Heart right ventricle (tissue), 16 donors: ENCODE measurements around the gene C2. TPM values are rescaled to one million over a fixed set of nuclear protein-coding genes. Genes with fewer than 3 reads are reported as not detected.

Experiments used
- ATAC-seq, 8 donors: fragments of 200-7000 bp; cut with Tn5 transposase; one replicate each; pipeline ENCODE4 v1.9.1; 2020; ENCODE audit warnings: mild to moderate bottlenecking in 8 of 8, moderate library complexity in 8 of 8, moderate number of reproducible peaks in 1 of 8
- DNase-seq, 2 donors: peaks; one replicate each; pipeline ENCODE4 v3.0.0-alpha.2; 2020
- H3K27ac ChIP-seq, 10 donors: fragments of 200-600 bp; sonication (generic) in 2 of 10; one replicate each; pipeline versions ENCODE4 v1.5.0 to v1.8.0; 2020 to 2022; ENCODE audit warnings: mild to moderate bottlenecking in 3 of 10
- H3K27me3 ChIP-seq, 7 donors: fragments of 200-600 bp; one replicate each; pipeline ENCODE4 v1.8.0; 2021 to 2022; ENCODE audit warnings: mild to moderate bottlenecking in 2 of 7
- H3K36me3 ChIP-seq, 9 donors: fragments of 200-600 bp; sonication (generic) in 1 of 9; one replicate each; pipeline versions ENCODE4 v1.5.0 to v1.8.0; 2020 to 2022; ENCODE audit warnings: mild to moderate bottlenecking in 2 of 9
- H3K4me1 ChIP-seq, 9 donors: fragments of 200-600 bp; sonication (generic) in 1 of 9; one replicate each; pipeline versions ENCODE4 v1.5.0 to v1.8.0; 2020 to 2022; ENCODE audit warnings: mild to moderate bottlenecking in 4 of 9
- H3K4me3 ChIP-seq, 10 donors: fragments of 200-600 bp; sonication (generic) in 2 of 10; one replicate each; pipeline versions ENCODE4 v1.5.0 to v1.8.0; 2020 to 2022; ENCODE audit warnings: mild to moderate bottlenecking in 7 of 10, moderate library complexity in 2 of 10
- H3K9me3 ChIP-seq, 11 donors: fragments of 200-600 bp in 10 of 11; sonication (generic) in 2 of 11; one replicate each; pipeline versions ENCODE4 v1.5.0 to v1.8.0; 2013 to 2022; ENCODE audit warnings: mild to moderate bottlenecking in 2 of 11, control low read depth in 1 of 11, moderate library complexity in 1 of 11
- WGBS, 2 donors: extraction: QIAGEN DNeasy Blood & Tissue Kit; methylation state at CpG; one replicate each; pipeline ENCODE4 v1.1.7; 2013; ENCODE audit warnings: inconsistent platforms in 1 of 2; 5-methylcytosine and 5-hydroxymethylcytosine counted together
- intact Hi-C, 10 donors: fragments of 100-400 bp; cut with DNase I; formaldehyde crosslinking; loops; one replicate each; pipeline versions ENCODE4 v1.11.1 to v1.14.2; 2022
- polyA plus RNA-seq, 2 donors: library from polyadenylated mRNA; stranded (reverse); fragments of 200-250 nt; gene quantifications; one replicate each; pipeline ENCODE4 v1.2.3, GENCODE V29; 2013
- total RNA-seq, 10 donors: library from RNA; stranded (reverse); fragmentation: NEBNext Ultra II Directional in 3 of 10; extraction: Animal tissue kit (Norgen Biotek cat#: 25700) in 3 of 10; gene quantifications; one replicate each; pipeline versions ENCODE4 v1.2.1 to v1.2.4, GENCODE V29; 2021 to 2023
- TF ChIP-seq, protein P1 (sequence below), 9 donors: fragments of 200-600 bp; sonication (generic) in 2 of 9; IDR thresholded peaks; one replicate each; pipeline versions ENCODE4 v1.5.0 to v1.8.0; 2021 to 2022; ENCODE audit warnings: antibody characterized with exemption in 9 of 9, mild to moderate bottlenecking in 5 of 9, moderate library complexity in 1 of 9
- donor health status: Arrhythmogenic right ventricular cardiomyopathy.
- donor health status: ischemic (EF 13 %, LVEDD 7.1; RV severe dilation, severe dysfunction).
- donor health status: healthy with polysubstance abuse.
- donor health status: DM: no; HTN: yes; CAD: no.
- donor health status: DM: no; HTN: no; CAD: no.
- donor health status: ischemic (EF 25% LVEDD 6.9; RV normal size, moderate dysfunction).
- donor health status: ischemic (EF 25% LVEDD 5.7; RV mildly dilated, moderate dysfunction).
- donor health status: healthy.
- donor health status: DM: yes; HTN: yes; CAD: no.
- donor health status: Ischemic cardiomyopathy.
- donor health status: ischemic (EF 35%, LVEDD 5.7; RV mildly dilated, moderate dysfunction).
- donor health status: nonischemic (EF 11% LVEDD 7.7; RV severe dilation, severe dysfunction).
- donor health status: DM: yes; HTN: yes; CAD: no.
- donor health status: PGD.
- donor health status: ischemic (EF 29% LVEDD 5.4; RV normal size, mild dysfunction).
- donor health status: nonischemic (EF 23%, LVEDD 6.1; RV moderate dilation, normal function).

C2 gene
- total and polyA plus RNA-seq, 12 donors, result 1.1 to 63.0 (median 3.7) TPM

DNA sequence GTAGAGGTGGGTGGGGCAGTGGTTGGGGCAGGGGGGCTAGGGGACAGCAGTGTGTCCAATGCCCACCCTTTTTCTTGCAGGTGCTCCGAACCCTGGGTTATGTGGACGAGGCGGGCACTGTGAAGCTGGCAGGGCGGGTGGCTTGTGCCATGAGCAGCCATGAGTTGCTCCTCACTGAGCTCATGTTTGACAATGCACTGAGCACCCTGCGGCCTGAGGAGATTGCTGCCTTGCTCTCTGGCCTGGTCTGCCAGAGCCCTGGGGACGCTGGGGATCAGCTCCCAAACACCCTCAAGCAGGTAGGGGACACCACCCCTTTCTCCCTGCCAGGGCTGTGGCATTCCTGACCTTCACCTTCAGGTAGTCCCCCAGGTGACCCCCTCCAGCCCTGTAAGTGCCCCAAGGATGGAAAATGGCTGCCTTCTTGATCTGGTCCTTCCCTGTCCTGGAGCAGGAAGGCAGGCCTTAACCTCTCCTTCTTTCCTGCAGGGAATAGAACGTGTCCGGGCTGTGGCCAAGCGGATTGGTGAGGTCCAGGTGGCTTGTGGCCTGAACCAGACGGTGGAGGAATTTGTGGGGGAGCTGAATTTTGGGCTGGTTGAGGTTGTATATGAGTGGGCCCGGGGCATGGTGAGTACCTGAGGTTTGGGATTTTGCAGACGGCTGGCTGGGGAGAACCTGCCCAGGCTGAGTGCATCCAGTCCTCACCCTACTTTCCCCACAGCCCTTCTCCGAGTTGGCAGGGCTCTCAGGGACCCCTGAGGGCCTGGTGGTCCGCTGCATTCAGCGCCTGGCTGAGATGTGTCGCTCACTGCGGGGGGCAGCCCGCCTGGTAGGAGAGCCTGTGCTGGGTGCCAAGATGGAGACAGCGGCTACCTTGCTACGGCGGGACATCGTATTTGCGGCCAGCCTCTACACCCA lies 41.5 kb downstream of the C2 start:
- TF ChIP-seq, protein P1, sequence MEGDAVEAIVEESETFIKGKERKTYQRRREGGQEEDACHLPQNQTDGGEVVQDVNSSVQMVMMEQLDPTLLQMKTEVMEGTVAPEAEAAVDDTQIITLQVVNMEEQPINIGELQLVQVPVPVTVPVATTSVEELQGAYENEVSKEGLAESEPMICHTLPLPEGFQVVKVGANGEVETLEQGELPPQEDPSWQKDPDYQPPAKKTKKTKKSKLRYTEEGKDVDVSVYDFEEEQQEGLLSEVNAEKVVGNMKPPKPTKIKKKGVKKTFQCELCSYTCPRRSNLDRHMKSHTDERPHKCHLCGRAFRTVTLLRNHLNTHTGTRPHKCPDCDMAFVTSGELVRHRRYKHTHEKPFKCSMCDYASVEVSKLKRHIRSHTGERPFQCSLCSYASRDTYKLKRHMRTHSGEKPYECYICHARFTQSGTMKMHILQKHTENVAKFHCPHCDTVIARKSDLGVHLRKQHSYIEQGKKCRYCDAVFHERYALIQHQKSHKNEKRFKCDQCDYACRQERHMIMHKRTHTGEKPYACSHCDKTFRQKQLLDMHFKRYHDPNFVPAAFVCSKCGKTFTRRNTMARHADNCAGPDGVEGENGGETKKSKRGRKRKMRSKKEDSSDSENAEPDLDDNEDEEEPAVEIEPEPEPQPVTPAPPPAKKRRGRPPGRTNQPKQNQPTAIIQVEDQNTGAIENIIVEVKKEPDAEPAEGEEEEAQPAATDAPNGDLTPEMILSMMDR (IDR thresholded peaks at IDR 0.05), result no peak
- 85 to 89% methylated on average over 23 of the region's 23 CpGs for WGBS, 2 donors
- H3K27ac ChIP-seq, result no peak overlapping the region
- H3K4me3 ChIP-seq, result no peak overlapping the region
- H3K4me1 ChIP-seq, result peaks cover 6 to 31% (median 24%) of the 10 kb centered on the region in 9 donors
- H3K36me3 ChIP-seq, result peaks cover 0 to 72% (median 37%) of the 10 kb centered on the region in 9 donors
- DNase-seq (no peak), ATAC-seq (no peak)
- no peaks in the 10 kb centered on the region for H3K9me3 ChIP-seq
- intact Hi-C loops, result no loop called here
- H3K27me3 ChIP-seq, result no peaks in the 10 kb centered on the region

DNA sequence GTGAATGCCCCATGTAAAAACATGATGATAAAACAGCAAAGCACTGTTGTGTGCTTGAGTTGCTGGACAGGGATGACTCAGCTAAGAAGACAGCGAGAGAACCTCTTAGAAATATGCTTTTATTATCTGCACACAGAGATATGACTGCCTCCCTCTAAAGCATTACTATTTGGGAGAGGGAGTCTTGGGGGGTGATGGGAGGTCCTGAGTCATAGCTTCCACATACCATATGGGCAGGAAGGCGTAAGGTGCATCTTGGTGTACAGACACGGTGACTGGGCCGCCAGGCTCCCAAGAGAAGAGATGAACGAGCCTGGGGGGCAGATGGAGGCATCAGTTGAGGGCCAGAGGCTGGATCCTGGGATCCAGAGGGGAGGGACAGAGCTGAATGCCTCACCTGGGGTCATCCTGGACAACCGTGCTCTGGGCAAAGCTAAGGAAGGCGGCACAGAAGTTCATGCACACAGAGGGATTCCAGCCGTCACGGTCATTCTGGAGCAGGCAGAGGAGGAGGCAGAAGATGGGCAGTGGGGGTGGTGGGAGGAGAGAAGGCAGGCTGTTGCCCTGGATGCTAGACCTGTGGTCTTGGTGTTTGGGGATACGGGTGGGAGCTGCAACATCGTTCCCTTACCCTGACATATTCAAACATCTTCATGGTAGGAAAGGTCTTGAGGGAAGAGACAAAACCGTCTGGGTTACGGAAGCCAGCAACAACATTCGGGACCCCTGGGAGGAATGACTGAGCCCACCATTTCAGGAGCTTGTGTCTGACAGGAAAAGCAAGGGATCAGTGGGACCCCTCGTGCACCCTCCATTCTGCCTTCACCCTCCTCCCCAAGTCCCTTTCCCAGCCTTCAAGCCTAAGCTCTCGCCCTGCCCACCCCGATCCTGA lies 42.4 kb downstream of the C2 start:
- H3K36me3 ChIP-seq, result peaks cover 0 to 70% (median 28%) of the 10 kb centered on the region in 9 donors
- H3K4me1 ChIP-seq, result peaks cover 6 to 31% (median 24%) of the 10 kb centered on the region in 9 donors
- H3K4me3 ChIP-seq, result peak overlapping the region in 1 of 10 donors; percentile 73
- TF ChIP-seq, protein P1 (IDR thresholded peaks at IDR 0.05), result no peak
- DNase-seq (no peak), ATAC-seq (no peak)
- 75% methylated on average over 17 of the region's 17 CpGs for WGBS, 2 donors
- no peaks in the 10 kb centered on the region for H3K27me3 ChIP-seq
- intact Hi-C loops, result no loop called here
- no peak overlapping the region for H3K27ac ChIP-seq
- H3K9me3 ChIP-seq, result no peaks in the 10 kb centered on the region

DNA sequence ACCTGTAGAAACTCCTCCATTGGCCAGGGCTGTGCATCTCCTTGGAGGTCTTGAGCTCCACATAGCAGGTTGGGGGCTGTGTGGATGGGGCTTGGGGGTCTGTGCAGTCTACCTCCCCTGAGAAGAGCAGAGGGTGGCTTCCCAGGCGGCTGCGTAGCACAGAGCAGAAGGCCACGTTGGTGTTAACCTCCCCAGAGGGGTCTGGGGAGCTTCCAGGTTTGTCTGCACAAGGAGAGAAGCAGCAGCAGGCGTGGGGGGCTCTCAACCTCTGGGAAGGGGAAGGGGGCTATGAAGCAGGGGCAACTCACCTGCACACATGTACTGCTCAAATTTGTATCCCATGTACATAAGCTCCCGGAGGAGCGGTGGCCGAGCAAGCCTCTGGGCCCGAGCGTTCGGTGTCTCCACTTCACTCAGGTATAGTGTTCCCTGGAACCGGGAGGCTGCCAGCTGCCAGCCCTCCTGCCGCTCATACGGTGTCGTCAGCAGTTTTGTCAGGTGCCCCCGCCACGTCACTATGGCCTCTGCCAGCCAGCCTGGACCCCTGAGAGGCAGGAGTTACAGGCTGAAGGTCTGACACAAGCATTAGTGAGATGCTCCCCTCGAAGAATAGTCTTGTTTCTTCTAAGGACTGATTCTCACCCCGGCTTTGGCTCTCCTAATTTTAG lies 43.2 kb downstream of the C2 start:
- ATAC-seq (no peak), DNase-seq (no peak)
- TF ChIP-seq, protein P1 (IDR thresholded peaks at IDR 0.05), result no peak
- Histone ChIP-seq H3K27me3 (no peaks in the 10 kb centered on the region), H3K4me3 (peak overlapping the region in 8 of 10 donors; percentile 59 to 96 (median 74)), H3K4me1 (peaks cover 6 to 31% (median 24%) of the 10 kb centered on the region in 9 donors), H3K27ac (peak overlapping the region in 9 of 10 donors; percentile 87 to 96 (median 95)), H3K36me3 (peaks cover 0 to 69% (median 25%) of the 10 kb centered on the region in 9 donors), H3K9me3 (no peaks in the 10 kb centered on the region)
- WGBS, 2 donors, result 75 to 76% methylated on average over 18 of the region's 18 CpGs
- intact Hi-C loops, result no loop called here
